DOHH2 (cell line): ENCODE measurements around the gene HIPK2.

Source experiments
- H3F3A ChIP-seq: fragments of 200-600 bp; sonication (generic), shearing (Covaris generic); 2 replicates; pipeline ENCODE4 v1.6.0; 2016; ENCODE audit warnings: antibody characterized with exemption, mild to moderate bottlenecking; ENCODE audit not compliant: control insufficient read depth, insufficient read depth
- H3K27ac ChIP-seq: fragments of 200-600 bp; sonication (generic); 2 replicates; pipeline ENCODE4 v1.5.1; 2014; ENCODE audit warnings: low read depth, mild to moderate bottlenecking, low read length, moderate library complexity
- H3K27me3 ChIP-seq: fragments of 200-600 bp; sonication (generic); 2 replicates; pipeline ENCODE4 v1.6.1; 2014; ENCODE audit warnings: mild to moderate bottlenecking, low read length, mixed read lengths; ENCODE audit not compliant: control insufficient read depth
- H3K36me3 ChIP-seq: fragments of 200-600 bp; sonication (generic); 2 replicates; pipeline ENCODE4 v1.6.1; 2014; ENCODE audit warnings: mild to moderate bottlenecking, low read length, moderate library complexity, mixed read lengths; ENCODE audit not compliant: control insufficient read depth
- H3K4me1 ChIP-seq: fragments of 200-600 bp; sonication (generic); 2 replicates; pipeline ENCODE4 v1.6.1; 2014; ENCODE audit warnings: mild to moderate bottlenecking, low read length, mixed read lengths; ENCODE audit not compliant: control insufficient read depth
- H3K4me2 ChIP-seq: fragments of 200-600 bp; sonication (generic); 2 replicates; pipeline ENCODE4 v1.6.0; 2014; ENCODE audit warnings: mild to moderate bottlenecking, low read length, moderate library complexity
- H3K4me3 ChIP-seq: fragments of 200-600 bp; sonication (generic); 2 replicates; pipeline ENCODE4 v1.5.1; 2014; ENCODE audit warnings: mild to moderate bottlenecking, low read length, mixed read lengths
- H3K79me2 ChIP-seq: fragments of 200-600 bp; sonication (generic); 2 replicates; pipeline ENCODE4 v1.6.1; 2014; ENCODE audit warnings: mild to moderate bottlenecking, low read length, mixed read lengths; ENCODE audit not compliant: control insufficient read depth
- H3K9me2 ChIP-seq: fragments of 200-600 bp; sonication (generic); replicated peaks from 2 replicates; pipeline ENCODE4 v1.6.1; 2014; ENCODE audit warnings: mild to moderate bottlenecking, low read length, mixed read lengths; ENCODE audit not compliant: control insufficient read depth
- H3K9me3 ChIP-seq: fragments of 200-600 bp; sonication (generic); 2 replicates; pipeline ENCODE4 v1.6.1; 2014; ENCODE audit warnings: antibody characterized with exemption, low read length, mixed read lengths; ENCODE audit not compliant: control insufficient read depth, insufficient read depth
- H4K20me1 ChIP-seq: fragments of 200-600 bp; sonication (generic); 2 replicates; pipeline ENCODE4 v1.6.0; 2014; ENCODE audit warnings: low read depth, mild to moderate bottlenecking, antibody characterized with exemption, low read length, moderate library complexity; ENCODE audit not compliant: control insufficient read depth, insufficient read depth
- EZH2phosphoT487 ChIP-seq: fragments of 200-600 bp; sonication (generic); IDR thresholded peaks from 2 replicates; pipeline ENCODE4 v1.6.1; 2017; ENCODE audit warnings: borderline replicate concordance, mild to moderate bottlenecking, antibody characterized with exemption, low read length, moderate library complexity, mixed read lengths
- TF ChIP-seq, protein P1 (sequence below): fragments of 200-600 bp; sonication (generic); IDR thresholded peaks from one replicate; pipeline ENCODE4 v1.5.1; 2014; ENCODE audit warnings: antibody characterized with exemption, mild to moderate bottlenecking, low read depth, low read length; ENCODE audit not compliant: poor library complexity, severe bottlenecking

Gene HIPK2

DNA sequence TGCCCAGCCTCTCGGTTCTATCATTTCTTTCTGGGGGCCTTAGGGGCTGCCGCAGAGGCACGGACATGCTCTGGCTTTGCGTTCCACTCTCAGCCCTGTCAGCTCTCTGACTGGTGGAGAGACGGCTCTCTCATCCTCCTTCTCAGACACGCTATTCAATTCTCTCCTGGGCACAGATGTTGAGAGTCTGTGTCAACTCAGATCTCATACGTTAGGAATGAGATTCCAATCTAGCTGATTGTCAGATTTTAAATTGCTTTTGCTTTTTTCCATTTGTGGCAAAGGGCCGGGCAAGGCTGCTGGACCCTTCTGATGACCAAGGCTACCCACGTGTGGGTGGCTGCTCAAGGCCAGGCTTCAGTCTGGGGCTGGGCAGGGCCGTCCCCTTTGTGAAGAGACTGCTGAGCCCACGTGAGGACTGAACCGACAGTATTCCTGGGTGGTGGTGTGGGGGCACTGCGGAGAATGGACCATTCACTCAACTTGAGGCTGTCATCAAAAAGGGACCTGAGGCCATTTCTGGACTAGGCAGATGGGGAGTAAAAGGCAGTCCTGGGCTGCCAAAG is 182.8 kb downstream of the HIPK2 start:
- Histone ChIP-seq H3K4me2 (no peak overlapping the region), H3K27ac (no peak overlapping the region), H3F3A (no peaks in the 10 kb centered on the region), H3K27me3 (no peaks in the 10 kb centered on the region), H4K20me1 (no peaks in the 10 kb centered on the region), H3K36me3 (no peaks in the 10 kb centered on the region), H3K9me2 (no peaks in the 10 kb centered on the region), H3K9me3 (no peaks in the 10 kb centered on the region), H3K79me2 (no peaks in the 10 kb centered on the region), H3K4me1 (no peaks in the 10 kb centered on the region), H3K4me3 (no peak overlapping the region)
- no peak for TF ChIP-seq EZH2phosphoT487
- TF ChIP-seq, protein P1, sequence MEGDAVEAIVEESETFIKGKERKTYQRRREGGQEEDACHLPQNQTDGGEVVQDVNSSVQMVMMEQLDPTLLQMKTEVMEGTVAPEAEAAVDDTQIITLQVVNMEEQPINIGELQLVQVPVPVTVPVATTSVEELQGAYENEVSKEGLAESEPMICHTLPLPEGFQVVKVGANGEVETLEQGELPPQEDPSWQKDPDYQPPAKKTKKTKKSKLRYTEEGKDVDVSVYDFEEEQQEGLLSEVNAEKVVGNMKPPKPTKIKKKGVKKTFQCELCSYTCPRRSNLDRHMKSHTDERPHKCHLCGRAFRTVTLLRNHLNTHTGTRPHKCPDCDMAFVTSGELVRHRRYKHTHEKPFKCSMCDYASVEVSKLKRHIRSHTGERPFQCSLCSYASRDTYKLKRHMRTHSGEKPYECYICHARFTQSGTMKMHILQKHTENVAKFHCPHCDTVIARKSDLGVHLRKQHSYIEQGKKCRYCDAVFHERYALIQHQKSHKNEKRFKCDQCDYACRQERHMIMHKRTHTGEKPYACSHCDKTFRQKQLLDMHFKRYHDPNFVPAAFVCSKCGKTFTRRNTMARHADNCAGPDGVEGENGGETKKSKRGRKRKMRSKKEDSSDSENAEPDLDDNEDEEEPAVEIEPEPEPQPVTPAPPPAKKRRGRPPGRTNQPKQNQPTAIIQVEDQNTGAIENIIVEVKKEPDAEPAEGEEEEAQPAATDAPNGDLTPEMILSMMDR = no peak

DNA sequence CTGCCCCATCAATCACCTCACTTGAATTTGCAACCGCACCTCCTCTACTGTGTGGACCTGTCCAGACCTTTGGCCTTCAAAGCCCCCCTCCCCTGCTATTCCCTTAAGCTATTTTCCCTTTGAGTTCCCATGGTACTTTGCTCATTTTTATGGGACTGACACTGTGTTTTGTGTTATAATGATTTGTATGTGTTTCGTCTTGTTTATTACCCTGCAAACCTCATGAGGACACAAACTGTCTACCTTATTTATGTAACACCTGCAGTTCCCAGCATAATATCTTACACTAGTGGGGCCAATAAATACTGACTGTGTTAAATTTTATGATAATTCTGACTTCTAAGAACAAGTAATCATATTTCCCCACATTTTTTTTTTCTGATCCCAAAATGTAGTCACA is 183.7 kb downstream of the HIPK2 start:
- TF ChIP-seq, protein P1 = no peak
- no peak for TF ChIP-seq EZH2phosphoT487

GRCh38 chr7:139592801-139593461 is 184.9 kb downstream of the HIPK2 start:
- H3K36me3 ChIP-seq = no peaks in the 10 kb centered on the region
- no peak overlapping the region for H3K4me3 ChIP-seq

More for the DNA sequence above, 183.7 kb downstream of the HIPK2 start:
- Histone ChIP-seq H3K9me3 (no peaks in the 10 kb centered on the region), H3K27ac (no peak overlapping the region), H3K4me2 (no peak overlapping the region), H3F3A (no peaks in the 10 kb centered on the region), H3K4me3 (no peak overlapping the region), H4K20me1 (no peaks in the 10 kb centered on the region), H3K9me2 (no peaks in the 10 kb centered on the region), H3K79me2 (no peaks in the 10 kb centered on the region), H3K36me3 (no peaks in the 10 kb centered on the region), H3K4me1 (no peaks in the 10 kb centered on the region), H3K27me3 (no peaks in the 10 kb centered on the region)

More at GRCh38 chr7:139592801-139593461, 184.9 kb downstream of the HIPK2 start:
- Histone ChIP-seq H3K27ac (no peak overlapping the region), H3K79me2 (no peaks in the 10 kb centered on the region), H3F3A (no peaks in the 10 kb centered on the region), H3K27me3 (no peaks in the 10 kb centered on the region), H3K4me2 (no peak overlapping the region), H3K4me1 (no peaks in the 10 kb centered on the region), H3K9me2 (no peaks in the 10 kb centered on the region), H4K20me1 (no peaks in the 10 kb centered on the region), H3K9me3 (no peaks in the 10 kb centered on the region)
- no peak for TF ChIP-seq EZH2phosphoT487
- TF ChIP-seq, protein P1 = no peak
